NCI-H146 (cell line): ENCODE results near the gene EIF2AK2.
A peak's percentile ranks its signal among the peaks of the same experiment; 100 is the strongest.

Source experiments
- DNase-seq: peaks from one replicate; lab custom pipeline; 2025; lab: John Stamatoyannopoulos, UW

Gene EIF2AK2

GRCh38 chr2:37168217-37168981 lies 11.6 kb upstream of the EIF2AK2 start:
- peak; percentile 34 for DNase-seq

GRCh38 chr2:37167636-37168180 lies 10.9 kb upstream of the EIF2AK2 start:
- DNase-seq: no peak

- DNase-seq: no peak
Observed at GRCh38 chr2:37164757-37165156, 8.0 kb upstream of the EIF2AK2 start.

GRCh38 chr2:37156071-37156856 lies 516 bp downstream of the EIF2AK2 start:
- peak; percentile 56 for DNase-seq

- DNase-seq: no peak
Observed at GRCh38 chr2:37154785-37155184, 2.0 kb downstream of the EIF2AK2 start.

GRCh38 chr2:37153224-37153623 lies 3.6 kb downstream of the EIF2AK2 start:
- no peak for DNase-seq

GRCh38 chr2:37149626-37150322 lies 7.0 kb downstream of the EIF2AK2 start:
- no peak for DNase-seq

- DNase-seq: no peak
Observed at GRCh38 chr2:37148325-37148724, 8.5 kb downstream of the EIF2AK2 start.

- no peak for DNase-seq
Observed at GRCh38 chr2:37146062-37146461, 10.7 kb downstream of the EIF2AK2 start.

GRCh38 chr2:37143974-37144373 lies 12.8 kb downstream of the EIF2AK2 start:
- no peak for DNase-seq

- DNase-seq: no peak
Observed at GRCh38 chr2:37142546-37142945, 14.2 kb downstream of the EIF2AK2 start.

- DNase-seq: no peak
Observed at GRCh38 chr2:37132914-37133313, 23.9 kb downstream of the EIF2AK2 start.

GRCh38 chr2:37125416-37125815 lies 31.4 kb downstream of the EIF2AK2 start:
- DNase-seq: no peak

- DNase-seq: no peak
Observed at GRCh38 chr2:37119157-37119556, 37.6 kb downstream of the EIF2AK2 start.

GRCh38 chr2:37117566-37117965 lies 39.2 kb downstream of the EIF2AK2 start:
- DNase-seq: no peak

GRCh38 chr2:37111958-37112357 lies 44.8 kb downstream of the EIF2AK2 start:
- no peak for DNase-seq

- DNase-seq: no peak
Observed at GRCh38 chr2:37110306-37111212, 46.2 kb downstream of the EIF2AK2 start.

- no peak for DNase-seq
Observed at GRCh38 chr2:37109523-37109922, 47.3 kb downstream of the EIF2AK2 start.

GRCh38 chr2:37105150-37105549 lies 51.6 kb downstream of the EIF2AK2 start:
- no peak for DNase-seq

GRCh38 chr2:37104178-37104577 lies 52.6 kb downstream of the EIF2AK2 start:
- DNase-seq: no peak

- no peak for DNase-seq
Observed at GRCh38 chr2:37102588-37102987, 54.2 kb downstream of the EIF2AK2 start.
